SK-N-SH (cell line): ENCODE results near the gene MBNL2. TPM values are rescaled to one million over a fixed set of nuclear protein-coding genes. Genes with fewer than 3 reads are reported as not detected.
A peak's percentile ranks its signal among the peaks of the same experiment; 100 is the strongest.

Source experiments
- CTCF ChIA-PET: fragments of 300-600, 350-600 bp; formaldehyde crosslinking; extraction: SDS; loops from one replicate; lab custom pipeline; 2021; lab: Yijun Ruan, JAX
- POLR2A ChIA-PET: fragments of 350-600 bp; sonication (Branson Sonifier 250); formaldehyde crosslinking; extraction: SDS; loops from one replicate; lab custom pipeline; 2020; ENCODE audit warnings: antibody characterized with exemption, inconsistent platforms; lab: Yijun Ruan, JAX
- DNase-seq: peaks from one replicate; pipeline ENCODE4 v3.0.0; 2012
- H2AFZ ChIP-seq: fragments of 200-600 bp; sonication (generic); 2 replicates; pipeline ENCODE4 v1.8.1; 2016; ENCODE audit warnings: antibody characterized with exemption, mild to moderate bottlenecking, low read depth
- H3F3A ChIP-seq: fragments of 200-600 bp; sonication (generic); replicated peaks from 2 replicates; pipeline ENCODE3; 2016; ENCODE audit warnings: antibody characterized with exemption, mild to moderate bottlenecking; ENCODE audit not compliant: insufficient read depth
- H3K27ac ChIP-seq, 2 experiments: fragments of 200-500 bp in 1 of 2; fragments of 200-600 bp in 1 of 2; sonication (Bioruptor generic) in 1 of 2; sonication (generic), shearing (Covaris generic) in 1 of 2; 2 replicates each; pipeline versions ENCODE4 v1.5.1 to v1.6.1; 2014 to 2016; ENCODE audit warnings: low read depth in 2 of 2, inconsistent platforms in 1 of 2, low read length in 1 of 2, mild to moderate bottlenecking in 1 of 2, mixed read lengths in 1 of 2
- H3K27me3 ChIP-seq: fragments of 200-600 bp; sonication (generic), shearing (Covaris generic); 2 replicates; pipeline ENCODE4 v1.6.1; 2016; ENCODE audit warnings: mixed run types; ENCODE audit not compliant: insufficient read depth
- H3K36me3 ChIP-seq, 2 experiments: fragments of 200-500 bp in 1 of 2; fragments of 200-600 bp in 1 of 2; sonication (Bioruptor generic) in 1 of 2; sonication (generic) in 1 of 2; replicated peaks in 1 of 2; 2 replicates each; pipeline versions ENCODE3 to v1.5.1; 2014 to 2016; ENCODE audit warnings: low read length in 1 of 2, mild to moderate bottlenecking in 1 of 2; ENCODE audit not compliant: insufficient read depth in 2 of 2, control insufficient read depth in 1 of 2
- H3K4me1 ChIP-seq, 2 experiments: fragments of 200-500 bp in 1 of 2; fragments of 200-600 bp in 1 of 2; sonication (Bioruptor generic) in 1 of 2; sonication (generic), shearing (Covaris generic) in 1 of 2; 2 replicates each; pipeline versions ENCODE4 v1.5.1 to v1.6.1; 2014 to 2016; ENCODE audit warnings: low read depth in 1 of 2, low read length in 1 of 2, mixed run types in 1 of 2; ENCODE audit not compliant: insufficient read depth in 2 of 2, control insufficient read depth in 1 of 2
- H3K4me2 ChIP-seq: fragments of 200-600 bp; sonication (generic), shearing (Covaris generic); 2 replicates; pipeline ENCODE4 v1.6.1; 2017; ENCODE audit warnings: mixed run types
- H3K4me3 ChIP-seq, 2 experiments: fragments of 200-500 bp in 1 of 2; fragments of 200-600 bp in 1 of 2; sonication (Bioruptor generic) in 1 of 2; sonication (generic), shearing (Covaris generic) in 1 of 2; 2 replicates each; pipeline versions ENCODE4 v1.5.1 to v1.8.1; 2014 to 2016; ENCODE audit warnings: low read depth in 2 of 2, inconsistent platforms in 1 of 2, low read length in 1 of 2, mild to moderate bottlenecking in 1 of 2, mixed read lengths in 1 of 2, moderate library complexity in 1 of 2
- H3K79me2 ChIP-seq: fragments of 200-600 bp; sonication (generic); 2 replicates; pipeline ENCODE4 v1.8.1; 2017; ENCODE audit warnings: mild to moderate bottlenecking; ENCODE audit not compliant: insufficient read depth
- H3K9ac ChIP-seq: fragments of 200-600 bp; sonication (generic); 2 replicates; pipeline ENCODE4 v1.6.1; 2017; ENCODE audit warnings: mixed run types
- H3K9me2 ChIP-seq: fragments of 200-600 bp; sonication (generic); 2 replicates; pipeline ENCODE4 v1.6.1; 2017; ENCODE audit warnings: mixed run types
- H3K9me3 ChIP-seq: fragments of 200-600 bp; sonication (generic); 2 replicates; pipeline ENCODE4 v1.6.1; 2017; ENCODE audit warnings: mixed run types, mild to moderate bottlenecking, moderate library complexity
- H4K20me1 ChIP-seq: fragments of 200-600 bp; sonication (generic); 2 replicates; pipeline ENCODE4 v1.6.1; 2017; ENCODE audit warnings: mild to moderate bottlenecking, mixed run types; ENCODE audit not compliant: insufficient read depth
- ELF1 ChIP-seq: IDR thresholded peaks from 2 replicates; pipeline ENCODE4 v1.4.0; 2012
- FOSL2 ChIP-seq: IDR thresholded peaks from 2 replicates; pipeline ENCODE4 v1.4.0; 2012; ENCODE audit warnings: low read depth, mild to moderate bottlenecking, moderate library complexity, borderline replicate concordance
- FOXM1 ChIP-seq: IDR thresholded peaks from 2 replicates; pipeline ENCODE4 v1.4.0; 2012; ENCODE audit warnings: low read depth, mild to moderate bottlenecking
- IRF3 ChIP-seq: fragments of 150-350 bp; IDR thresholded peaks from 2 replicates; pipeline ENCODE4 v1.6.1; 2016; ENCODE audit warnings: mild to moderate bottlenecking, low read depth, low read length
- MAX ChIP-seq: IDR thresholded peaks from 2 replicates; pipeline ENCODE4 v1.4.0; 2012; ENCODE audit warnings: low read depth
- MEF2A ChIP-seq: IDR thresholded peaks from 2 replicates; pipeline ENCODE4 v1.4.0; 2012; ENCODE audit warnings: low read depth, borderline replicate concordance
- NRF1 ChIP-seq: IDR thresholded peaks from 2 replicates; pipeline ENCODE4 v1.6.1; 2012; ENCODE audit warnings: low read depth, mild to moderate bottlenecking, low read length
- PBX3 ChIP-seq: IDR thresholded peaks from 2 replicates; pipeline ENCODE4; 2012
- RAD21 ChIP-seq: IDR thresholded peaks from 2 replicates; pipeline ENCODE4 v1.6.1; 2012; ENCODE audit warnings: mild to moderate bottlenecking, low read length
- RCOR1 ChIP-seq: fragments of 150-350 bp; IDR thresholded peaks from 2 replicates; pipeline ENCODE4 v1.6.1; 2017; ENCODE audit warnings: antibody characterized with exemption, low read length
- REST ChIP-seq: IDR thresholded peaks from 2 replicates; pipeline ENCODE4 v1.6.1; 2012; ENCODE audit warnings: mild to moderate bottlenecking, low read depth, low read length, moderate library complexity
- SMC3 ChIP-seq: IDR thresholded peaks from 2 replicates; pipeline ENCODE4 v1.6.1; 2012; ENCODE audit warnings: low read depth, low read length, improper control_type of control experiment
- TAF1 ChIP-seq: IDR thresholded peaks from 2 replicates; pipeline ENCODE4 v1.6.1; 2012; ENCODE audit warnings: low read depth, mild to moderate bottlenecking, low read length, moderate library complexity, borderline replicate concordance
- TEAD4 ChIP-seq: IDR thresholded peaks from 2 replicates; pipeline ENCODE4 v1.4.0; 2012; ENCODE audit warnings: mild to moderate bottlenecking, borderline replicate concordance; ENCODE audit not compliant: insufficient read depth
- USF2 ChIP-seq: fragments of 150-350 bp; IDR thresholded peaks from 2 replicates; pipeline ENCODE4 v1.6.1; 2017; ENCODE audit warnings: antibody characterized with exemption, low read length, low read depth, borderline replicate concordance
- WGBS: methylation state at CpG from one replicate; pipeline ENCODE4 v1.1.6; 2017; ENCODE audit warnings: low lambda C conversion rate; 5-methylcytosine and 5-hydroxymethylcytosine counted together
- polyA plus RNA-seq, 3 experiments: library from polyadenylated mRNA; depleted of rRNA; stranded (reverse); fragments of >200 nt; gene quantifications; 2 replicates each; pipeline ENCODE4 v1.2.3, GENCODE V29; 2012

MBNL2 gene
- polyA plus RNA-seq, 1 of the 3 experiments (the other 2 are of a cell fraction): 24.5 TPM

GRCh38 chr13:97432917-97433726 lies 211.0 kb downstream of the MBNL2 start (continued):
- TF ChIP-seq REST (no peak), MEF2A (no peak), RCOR1 (peak; percentile 2; the same call in 1 of the 2 replicates), FOSL2 (no peak), TAF1 (peak; percentile 54; the same call in 1 of the 2 replicates), PBX3 (peak; percentile 64), IRF3 (peak; percentile 74), ELF1 (peak; percentile 77)

GRCh38 chr13:97433727-97434396 lies 211.7 kb downstream of the MBNL2 start, which contains the start of gene RAP2A:
Gene RAP2A, plus strand, starts transcription at chr13:97434169. Its CDS starts 302 bp downstream, at chr13:97434471.
- Histone ChIP-seq H3K9me2 (no peaks in the 10 kb centered on the region), H4K20me1 (peaks cover 13% of the 10 kb centered on the region; the same call in 1 of the 2 replicates), H3K4me1 (peaks cover 20 to 24% of the 10 kb centered on the region in 2 experiments; a peak in 3 of 4 replicates), H3K27ac (peak within 1 kb of the TSS; percentile 99 to 100), H3K27me3 (no peaks in the 10 kb centered on the region), H3K9me3 (no peaks in the 10 kb centered on the region), H3K4me3 (peak within 1 kb of the TSS; percentile 94 to 96), H3K36me3 (peaks cover 9 to 13% of the 10 kb centered on the region in 2 experiments), H2AFZ (peak within 1 kb of the TSS; percentile 85), H3K4me2 (peak within 1 kb of the TSS; percentile 97), H3F3A (peaks cover 3% of the 10 kb centered on the region), H3K79me2 (peaks cover 51% of the 10 kb centered on the region), H3K9ac (peak within 1 kb of the TSS; percentile 100)
- WGBS: 0% methylated on average over 4 of the region's 94 CpGs
- ChIA-PET CTCF (interaction anchor here (0.9 to 2.3 kb wide), 7 partner anchors 11 to 416 kb away, joined by 3 to 11 read pairs (median 4); no protein-coding TSS in a partner anchor), POLR2A (interaction anchor here (0.8 to 1.6 kb wide), 5 partner anchors 8 to 409 kb away, joined by 3 to 4 read pairs (median 3); partner anchors contain the start of gene MBNL2)
- DNase-seq: peak; percentile 88
- TF ChIP-seq TEAD4: no peak
- TF ChIP-seq FOXM1: no peak
- peak; percentile 42; the same call in 1 of the 2 replicates for TF ChIP-seq NRF1
- TF ChIP-seq RCOR1: 0 out of 2 replicates have a peak, but pooled peaks have one; percentile 6
- TF ChIP-seq SMC3: no peak
- peak; percentile 36; the same call in 1 of the 2 replicates for TF ChIP-seq RAD21
- TF ChIP-seq USF2: no peak
- TF ChIP-seq MAX: 0 out of 2 replicates have a peak, but pooled peaks have one; percentile 8
